Muscle of back (tissue), 13 donors: ENCODE results near the gene TMEM231. TPM values are rescaled to one million over a fixed set of nuclear protein-coding genes. Genes with fewer than 3 reads are reported as not detected.
A peak's percentile ranks its signal among the peaks of the same experiment; 100 is the strongest.

Experiments
- DNase-seq, 3 donors: peaks; one replicate each; pipeline versions ENCODE4 v3.0.0 to v3.0.0-alpha.2; 2013
- long read RNA-seq, 9 donors: transcript quantifications; one replicate each; lab custom pipeline, GENCODE V29; 2026
- polyA plus RNA-seq, 10 donors: library from polyadenylated mRNA; unstranded; fragments of 120-200 nt; gene quantifications; one replicate each; pipeline ENCODE4 v1.2.1, GENCODE V29; 2013; ENCODE audit not compliant: insufficient read length in 10 of 10

TMEM231 gene, protein sequence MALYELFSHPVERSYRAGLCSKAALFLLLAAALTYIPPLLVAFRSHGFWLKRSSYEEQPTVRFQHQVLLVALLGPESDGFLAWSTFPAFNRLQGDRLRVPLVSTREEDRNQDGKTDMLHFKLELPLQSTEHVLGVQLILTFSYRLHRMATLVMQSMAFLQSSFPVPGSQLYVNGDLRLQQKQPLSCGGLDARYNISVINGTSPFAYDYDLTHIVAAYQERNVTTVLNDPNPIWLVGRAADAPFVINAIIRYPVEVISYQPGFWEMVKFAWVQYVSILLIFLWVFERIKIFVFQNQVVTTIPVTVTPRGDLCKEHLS
- 1 to 10 TPM; 5.3 to 9.6 (median 8.3) TPM for polyA plus RNA-seq
- long read RNA-seq, donor 1, full-length matches to known transcripts: 3 of 3 reads
- long read RNA-seq, donor 1, partial matches to known transcripts: 0 of 3 reads
- long read RNA-seq, donor 1, other reads (novel, unspliced or antisense): 0 of 3 reads
- long read RNA-seq, donor 2: 0 reads
- long read RNA-seq, donor 3: 0 reads
- long read RNA-seq, donor 4, full-length matches to known transcripts: 2 of 2 reads
- long read RNA-seq, donor 4, partial matches to known transcripts: 0 of 2 reads
- long read RNA-seq, donor 4, other reads (novel, unspliced or antisense): 0 of 2 reads
- long read RNA-seq, donor 5, full-length matches to known transcripts: 1 of 1 reads
- long read RNA-seq, donor 5, partial matches to known transcripts: 0 of 1 reads
- long read RNA-seq, donor 5, other reads (novel, unspliced or antisense): 0 of 1 reads
- long read RNA-seq, donor 6, full-length matches to known transcripts: 6 of 6 reads
- long read RNA-seq, donor 6, partial matches to known transcripts: 0 of 6 reads
- long read RNA-seq, donor 6, other reads (novel, unspliced or antisense): 0 of 6 reads
- long read RNA-seq, donor 7, full-length matches to known transcripts: 2 of 2 reads
- long read RNA-seq, donor 7, partial matches to known transcripts: 0 of 2 reads
- long read RNA-seq, donor 7, other reads (novel, unspliced or antisense): 0 of 2 reads
- long read RNA-seq, donor 8, full-length matches to known transcripts: 1 of 1 reads
- long read RNA-seq, donor 8, partial matches to known transcripts: 0 of 1 reads
- long read RNA-seq, donor 8, other reads (novel, unspliced or antisense): 0 of 1 reads
- long read RNA-seq, donor 9: 0 reads

DNA sequence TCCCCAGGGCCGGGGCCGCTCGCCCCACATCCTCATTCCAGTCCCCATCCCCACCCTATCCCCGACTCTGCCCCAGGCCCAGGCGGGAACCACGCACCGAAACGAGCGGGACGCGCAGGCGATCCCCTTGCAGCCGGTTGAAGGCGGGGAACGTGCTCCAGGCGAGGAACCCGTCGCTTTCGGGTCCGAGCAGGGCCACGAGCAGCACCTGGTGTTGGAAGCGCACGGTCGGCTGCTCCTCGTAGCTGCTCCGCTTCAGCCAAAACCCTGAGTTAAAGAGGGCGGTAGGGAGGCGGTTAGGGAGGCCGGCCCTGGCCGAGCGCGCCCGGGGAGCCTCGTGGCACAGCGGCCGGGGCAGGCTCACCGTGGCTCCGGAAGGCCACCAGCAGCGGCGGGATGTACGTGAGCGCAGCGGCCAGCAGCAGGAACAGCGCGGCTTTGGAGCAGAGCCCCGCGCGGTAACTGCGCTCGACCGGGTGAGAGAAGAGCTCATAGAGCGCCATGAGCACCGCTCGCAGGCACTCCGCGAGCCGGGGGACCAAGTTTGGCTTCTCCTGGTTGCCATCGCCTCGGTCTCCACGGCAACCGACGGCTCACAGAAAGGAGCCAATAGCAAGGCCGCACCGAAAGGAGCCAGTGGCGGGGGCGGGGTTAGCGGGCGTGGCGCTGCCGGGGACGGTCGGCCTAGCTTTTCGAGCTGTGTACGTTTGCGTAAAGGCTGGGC, at the start of gene TMEM231:
TMEM231 (minus strand) TSS at position 546 of the 724 bp plus-strand sequence; CDS start at position 503, 43 bp downstream.
- peak; percentile 95 to 98 (median 95) for DNase-seq

DNA sequence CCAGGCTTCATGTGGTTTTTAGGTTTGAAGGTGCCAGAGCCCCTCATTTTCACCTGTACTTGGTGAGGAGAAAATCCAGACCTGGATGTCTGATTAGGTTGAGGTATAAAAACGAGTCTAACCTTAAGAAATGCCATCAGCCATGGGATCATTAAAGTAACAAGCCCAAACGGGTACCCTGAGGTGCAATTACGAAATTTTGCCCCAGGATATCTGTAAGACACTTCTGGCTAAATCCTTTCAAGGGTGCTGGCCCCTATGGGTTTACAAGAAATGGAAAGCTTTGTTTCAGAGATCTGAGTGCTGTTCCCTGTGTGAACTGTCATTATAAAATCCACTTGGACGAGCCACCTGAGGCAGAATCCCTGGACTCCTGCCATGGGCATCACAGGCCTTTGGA, 47.2 kb upstream of the TMEM231 start:
- no peak for DNase-seq

DNA sequence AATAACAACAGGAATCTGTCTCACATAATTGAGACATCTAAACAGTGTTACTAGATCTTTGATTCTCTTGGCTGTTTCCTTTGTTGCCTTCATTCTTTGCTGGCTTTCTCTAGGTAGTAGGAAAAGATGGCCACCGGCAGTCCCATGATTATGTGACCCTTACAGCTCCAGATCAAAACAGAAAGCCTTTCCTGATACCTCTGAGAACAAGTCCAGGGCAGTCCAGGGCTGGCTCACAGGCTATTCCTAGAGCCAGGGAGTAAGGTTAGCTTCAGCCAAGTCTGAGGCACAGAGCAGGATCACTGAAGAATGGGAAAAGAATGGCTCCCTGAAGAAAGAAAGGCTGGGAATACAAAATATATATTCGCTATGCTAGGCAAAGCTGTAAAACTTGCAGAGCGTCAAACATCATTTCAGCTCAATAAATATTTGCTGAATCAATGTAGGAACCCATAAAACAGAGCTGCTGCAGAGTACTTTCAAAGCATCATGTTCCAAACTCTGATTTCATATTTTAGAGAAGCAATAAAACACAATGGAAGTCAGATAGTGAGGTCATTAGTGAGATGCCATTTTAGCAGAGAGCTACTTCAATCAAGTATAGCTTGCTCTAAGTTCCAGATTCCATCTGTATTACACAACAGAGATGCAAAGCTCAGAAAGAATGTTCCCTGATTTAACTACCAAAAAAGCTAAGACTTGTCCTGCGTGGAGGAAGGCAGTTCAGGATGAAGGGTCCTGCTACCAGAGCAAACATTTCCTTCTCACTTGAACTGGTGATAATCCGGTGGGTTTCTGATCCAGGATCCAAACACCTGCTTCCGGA, 43.6 kb upstream of the TMEM231 start:
- no peak for DNase-seq

DNA sequence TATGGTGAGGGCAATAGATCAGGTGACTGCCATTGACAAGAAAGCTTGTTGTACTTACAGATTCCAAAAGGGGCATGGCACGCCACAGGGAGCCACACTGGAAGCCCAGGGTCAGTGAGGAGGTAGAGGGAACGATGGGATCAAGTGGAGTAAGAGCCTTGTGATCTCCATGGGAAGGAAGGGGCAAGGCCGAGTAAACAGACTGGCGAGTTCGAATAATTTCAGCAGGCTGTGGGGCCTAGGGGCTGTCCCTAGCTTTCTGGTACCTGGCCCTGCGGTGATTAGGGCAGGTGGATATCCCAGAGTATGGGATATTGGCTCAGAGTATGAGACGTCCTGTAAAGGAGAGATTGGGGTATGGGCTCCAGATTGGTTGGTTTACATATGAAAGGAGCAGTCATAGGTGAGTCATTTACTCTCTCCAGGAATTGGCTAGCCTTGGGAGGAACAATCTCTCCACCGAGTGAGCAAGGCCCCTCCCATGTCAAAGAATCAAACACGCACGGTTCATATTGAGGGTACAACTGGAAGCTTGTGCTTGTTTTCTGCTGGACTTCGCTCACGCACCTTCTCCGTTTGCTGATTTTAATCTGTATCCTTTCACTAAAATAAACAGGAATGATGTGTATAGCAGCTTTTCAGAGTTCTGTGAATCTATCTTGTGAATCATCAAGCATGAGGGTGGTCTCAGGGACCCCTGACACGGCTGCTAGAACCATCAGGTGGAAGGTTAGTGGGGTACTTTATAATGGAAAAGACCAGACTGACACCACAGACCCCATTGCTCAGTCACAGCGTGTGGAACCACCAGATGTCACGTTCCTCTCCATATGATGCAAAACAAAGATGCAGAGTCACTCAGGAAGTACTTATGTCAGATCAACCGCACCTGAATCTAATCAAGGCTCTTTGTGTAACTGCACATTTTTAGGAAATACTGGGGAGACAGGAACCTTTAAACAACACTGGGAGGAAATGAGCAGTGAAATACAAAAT, 38.1 kb upstream of the TMEM231 start:
- DNase-seq: peak in 2 of 3 donors; percentile 27 to 46

DNA sequence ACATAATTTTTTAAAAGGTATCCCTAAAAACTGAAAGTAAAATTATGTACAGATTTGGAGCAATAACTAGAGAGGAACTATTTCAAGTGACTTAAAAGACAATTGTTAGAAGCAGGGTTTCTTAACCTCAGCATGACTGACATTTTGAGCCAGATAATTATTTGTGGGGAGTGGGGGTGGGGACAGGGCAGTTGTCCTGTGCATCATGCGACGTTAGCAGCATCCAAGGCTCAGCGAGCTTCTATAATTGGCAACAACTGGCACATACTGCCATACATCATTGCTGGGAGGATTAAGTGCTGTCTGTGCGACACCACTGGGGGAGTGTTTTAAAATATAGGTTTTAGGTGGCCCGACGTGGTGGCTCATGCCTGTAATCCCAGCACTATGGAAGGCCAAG, 37.3 kb upstream of the TMEM231 start:
- peak in 1 of 3 donors; percentile 18 for DNase-seq

DNA sequence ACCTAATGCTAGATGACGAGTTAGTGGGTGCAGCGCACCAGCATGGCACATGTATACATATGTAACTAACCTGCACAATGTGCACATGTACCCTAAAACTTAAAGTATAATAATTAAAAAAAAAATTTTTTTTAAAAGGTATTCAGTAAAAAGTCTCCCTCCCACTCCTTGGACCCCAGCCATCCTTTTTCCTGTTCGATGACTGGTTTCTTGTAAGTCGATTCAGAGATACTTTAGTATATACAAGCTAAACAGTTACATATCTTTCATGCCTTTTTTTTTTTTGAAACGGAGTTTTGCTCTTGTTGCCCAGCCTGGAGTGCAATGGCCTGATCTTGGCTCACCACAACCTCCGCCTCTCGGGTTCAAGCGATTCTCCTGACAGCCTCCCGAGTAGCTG, 35.9 kb upstream of the TMEM231 start:
- DNase-seq: peak; percentile 24 to 69 (median 60)

DNA sequence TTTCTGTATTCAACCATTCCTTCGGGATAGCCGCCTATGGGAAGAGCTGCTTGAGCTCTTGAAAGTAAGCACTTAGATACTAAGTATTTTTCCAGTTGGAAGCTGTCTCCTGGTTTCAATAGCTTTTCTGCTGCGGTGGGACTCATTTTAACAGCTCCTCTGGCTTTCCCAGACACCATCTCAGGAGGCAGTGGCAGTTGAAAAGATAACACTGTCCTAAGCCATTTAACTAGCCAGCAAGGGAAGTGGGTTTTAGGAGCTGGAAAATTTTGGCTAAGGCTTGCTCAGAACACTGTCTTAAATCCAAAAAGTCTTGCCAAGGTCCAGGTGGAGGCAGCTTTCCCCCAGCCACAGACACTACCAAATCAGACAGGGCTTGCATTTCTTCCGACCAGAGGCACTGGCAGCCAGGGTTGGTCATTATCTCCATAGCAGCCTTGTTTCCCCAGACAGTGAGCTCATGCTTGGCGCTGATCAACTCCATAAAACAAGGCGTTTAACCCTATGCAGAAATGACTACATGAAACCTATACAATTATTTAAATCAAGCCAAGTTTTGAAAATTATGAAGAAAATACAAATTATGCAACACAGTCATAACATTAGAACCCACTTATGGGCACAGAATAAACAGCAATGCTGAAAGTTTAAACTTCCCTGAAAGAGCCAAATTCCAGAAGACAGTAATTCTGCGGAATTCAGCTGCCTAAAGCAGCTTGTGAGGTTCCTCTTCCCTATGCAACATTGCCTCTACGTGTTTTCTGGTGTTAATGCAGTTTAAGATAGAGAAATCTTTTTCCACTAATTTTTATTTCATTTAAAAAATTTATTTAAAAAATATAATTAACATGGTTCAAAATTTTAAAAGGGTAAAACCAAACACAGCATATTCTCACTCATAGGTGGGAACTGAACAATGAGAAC, 35.1 kb upstream of the TMEM231 start:
- peak; percentile 84 to 97 (median 92) for DNase-seq

DNA sequence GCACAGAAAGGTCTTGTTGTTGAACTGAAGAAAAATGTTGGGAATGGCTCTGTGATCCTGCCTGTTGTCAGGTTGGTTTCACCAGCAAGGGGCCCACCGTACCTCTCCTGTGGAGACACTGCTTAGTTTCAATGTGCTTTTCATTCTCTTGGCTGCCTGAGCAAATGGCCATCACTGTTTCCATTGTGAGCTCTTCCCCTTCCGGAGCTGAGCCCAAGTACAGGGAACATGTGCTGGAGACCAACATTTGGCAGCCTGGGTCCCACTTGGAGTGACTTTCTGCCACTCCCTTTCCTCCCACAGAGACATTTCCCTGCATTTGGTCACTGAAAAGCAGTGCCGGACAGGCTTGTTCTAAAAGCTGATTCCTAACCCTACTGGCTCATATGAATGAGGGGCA, 33.3 kb upstream of the TMEM231 start:
- peak in 2 of 3 donors; percentile 81 to 85 for DNase-seq

DNA sequence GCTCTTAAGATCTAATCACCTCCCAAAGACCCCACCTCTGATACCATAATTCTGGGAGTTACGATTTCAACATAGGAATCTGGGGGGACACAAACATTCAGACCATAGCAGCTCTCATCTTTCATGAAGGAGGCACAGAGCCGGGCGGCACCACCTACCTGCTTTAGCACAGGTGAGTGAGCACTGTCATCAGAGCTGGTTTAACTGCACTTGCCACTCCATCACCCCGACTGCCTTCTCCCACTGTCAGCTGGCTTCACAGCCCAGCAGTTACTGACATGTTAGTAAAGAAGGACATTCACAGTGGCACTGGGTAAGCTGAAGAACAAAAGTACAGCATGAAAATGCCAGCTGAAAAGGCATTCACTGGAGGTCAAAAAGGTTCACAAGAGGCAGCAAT, 32.7 kb upstream of the TMEM231 start:
- DNase-seq: no peak

DNA sequence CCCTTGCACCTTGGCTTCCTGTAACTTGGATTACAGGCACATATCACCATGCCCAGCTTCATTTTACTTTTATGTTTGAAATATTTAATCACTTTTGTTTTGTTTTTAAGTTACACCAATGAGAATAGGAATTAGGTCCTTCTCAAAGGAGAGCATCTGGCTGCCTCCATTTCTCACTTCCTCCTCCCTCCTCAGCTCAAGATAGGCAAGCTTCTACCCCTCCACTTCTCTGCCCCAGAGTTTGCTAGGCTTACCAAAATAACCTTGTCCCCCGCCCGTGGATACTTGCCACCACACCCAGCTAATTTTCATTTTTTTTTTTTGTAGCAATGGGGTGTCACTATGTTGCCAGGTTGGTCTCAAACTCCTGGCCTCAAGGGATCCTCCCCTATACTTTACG, 28.1 kb upstream of the TMEM231 start:
- no peak for DNase-seq

DNA sequence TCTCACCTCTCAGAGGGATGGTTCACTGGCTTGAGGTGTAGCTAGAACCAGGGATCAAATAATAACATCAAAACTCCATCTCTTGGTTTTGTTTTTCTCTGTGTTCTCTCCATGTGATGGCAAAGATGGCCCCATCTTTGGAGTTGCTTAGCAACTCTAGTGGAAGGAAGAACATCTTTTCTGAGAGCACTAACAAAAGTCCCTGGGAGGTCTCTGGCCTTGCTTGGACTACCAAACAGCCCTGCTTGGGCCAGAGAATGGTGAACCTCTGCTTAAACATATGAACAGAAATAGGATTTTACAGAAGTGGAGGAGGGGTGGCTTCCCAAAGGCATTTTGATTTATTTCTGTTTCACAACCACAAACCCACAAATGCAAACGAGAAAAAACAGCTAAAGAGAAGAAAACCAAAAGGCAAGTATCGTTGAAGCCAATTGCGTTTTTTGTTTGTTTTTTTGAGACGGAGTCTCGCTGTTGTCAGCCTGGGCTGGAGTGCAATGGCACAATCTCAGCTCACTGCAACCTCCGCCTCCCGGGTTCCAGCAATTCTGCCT, 23.3 kb upstream of the TMEM231 start:
- no peak for DNase-seq

DNA sequence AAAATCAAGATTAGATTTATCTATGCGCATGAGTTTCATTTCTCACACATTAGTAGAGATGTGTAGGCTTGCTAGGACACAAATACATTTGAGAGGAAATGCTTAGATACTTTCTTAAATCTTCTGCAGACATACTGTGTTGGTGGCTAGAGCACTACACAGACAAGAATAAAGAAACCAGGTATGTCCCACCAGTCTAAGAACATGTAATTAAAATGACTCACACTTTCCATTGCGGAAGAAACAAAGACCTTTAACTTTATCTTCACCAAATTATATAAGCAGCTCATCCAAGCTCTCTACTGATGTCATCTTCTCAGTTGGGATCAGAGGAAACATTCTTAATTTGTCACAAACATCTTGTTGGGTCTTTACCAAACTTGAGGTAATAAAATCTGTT, 22.7 kb upstream of the TMEM231 start:
- DNase-seq: no peak

DNA sequence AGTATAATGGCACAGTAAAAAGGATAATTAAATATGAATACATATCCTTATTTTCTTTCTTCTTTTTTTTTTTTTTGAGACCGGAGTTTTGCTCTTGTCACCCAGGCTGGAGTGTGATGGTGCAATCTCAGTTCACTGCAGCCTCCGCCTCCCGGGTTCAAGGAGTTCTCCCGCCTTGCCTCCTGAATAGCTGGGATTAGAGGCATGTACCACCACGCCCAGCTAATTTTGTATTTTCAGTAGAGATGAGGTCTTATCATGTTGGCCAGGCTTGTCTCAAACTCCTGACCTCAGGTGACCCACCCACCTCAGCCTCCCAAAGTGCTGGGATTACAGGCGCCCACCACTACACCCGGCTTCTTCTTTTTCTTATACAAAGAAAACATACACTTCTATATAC, 22.2 kb upstream of the TMEM231 start:
- no peak for DNase-seq

DNA sequence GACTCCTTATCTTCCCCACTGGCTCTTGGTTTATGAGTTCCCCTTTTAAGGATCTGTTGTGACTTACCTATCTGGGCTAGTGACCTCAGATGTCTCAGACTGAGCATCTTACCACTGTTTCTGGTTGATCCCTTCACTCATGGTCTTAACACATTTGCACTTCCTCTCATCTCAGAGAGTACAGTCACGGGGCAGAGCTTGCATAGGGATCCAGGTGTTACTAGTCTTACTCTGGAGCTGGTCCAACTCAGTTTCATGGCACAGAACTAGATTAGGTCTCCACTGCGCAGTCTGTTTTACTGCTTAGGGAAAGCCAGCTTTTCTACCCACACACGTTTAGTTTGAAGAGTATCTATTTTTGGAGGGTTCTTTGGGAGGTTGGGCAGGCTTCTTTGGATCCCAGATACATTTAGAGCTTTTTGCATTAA, 20.3 kb upstream of the TMEM231 start:
- peak in 1 of 3 donors; percentile 34 for DNase-seq

DNA sequence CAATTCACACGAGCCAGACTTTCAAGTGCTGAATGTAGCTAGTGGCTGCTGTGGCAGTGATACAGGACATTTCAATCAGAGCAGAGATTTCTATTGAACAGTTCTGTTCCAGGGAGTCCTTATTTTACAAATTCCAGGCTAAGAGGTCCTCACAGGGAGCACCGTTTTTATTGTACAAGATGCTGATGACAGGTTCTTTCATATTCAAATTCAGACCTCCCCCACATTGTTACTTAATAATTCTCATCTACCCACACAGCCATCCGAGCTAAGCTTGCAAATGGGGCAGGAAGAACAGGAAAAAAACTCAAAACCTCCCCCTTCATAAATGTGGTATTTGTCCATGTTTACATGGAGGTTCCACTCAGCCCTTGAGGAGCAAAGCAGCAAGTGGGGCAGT, 19.9 kb upstream of the TMEM231 start:
- no peak for DNase-seq

DNA sequence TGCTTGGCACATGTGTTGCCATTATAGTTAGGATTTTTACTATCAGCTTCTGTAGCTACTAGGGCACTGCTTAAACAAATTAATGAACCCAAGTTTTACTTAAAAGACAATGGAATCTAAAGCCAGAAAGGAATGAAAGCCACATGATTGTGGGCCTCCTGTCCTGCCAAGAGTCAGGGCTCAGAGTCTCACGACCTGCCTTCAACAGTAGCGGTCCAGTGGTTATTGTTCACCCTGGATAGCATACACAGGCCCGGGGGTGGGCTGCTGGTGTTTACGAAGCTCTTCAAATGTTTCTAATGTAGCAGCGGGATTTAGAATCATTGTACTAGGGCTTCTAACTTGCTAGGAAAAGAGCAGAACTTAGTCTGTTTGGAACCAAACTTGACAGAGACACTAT, 17.9 kb upstream of the TMEM231 start:
- no peak for DNase-seq

DNA sequence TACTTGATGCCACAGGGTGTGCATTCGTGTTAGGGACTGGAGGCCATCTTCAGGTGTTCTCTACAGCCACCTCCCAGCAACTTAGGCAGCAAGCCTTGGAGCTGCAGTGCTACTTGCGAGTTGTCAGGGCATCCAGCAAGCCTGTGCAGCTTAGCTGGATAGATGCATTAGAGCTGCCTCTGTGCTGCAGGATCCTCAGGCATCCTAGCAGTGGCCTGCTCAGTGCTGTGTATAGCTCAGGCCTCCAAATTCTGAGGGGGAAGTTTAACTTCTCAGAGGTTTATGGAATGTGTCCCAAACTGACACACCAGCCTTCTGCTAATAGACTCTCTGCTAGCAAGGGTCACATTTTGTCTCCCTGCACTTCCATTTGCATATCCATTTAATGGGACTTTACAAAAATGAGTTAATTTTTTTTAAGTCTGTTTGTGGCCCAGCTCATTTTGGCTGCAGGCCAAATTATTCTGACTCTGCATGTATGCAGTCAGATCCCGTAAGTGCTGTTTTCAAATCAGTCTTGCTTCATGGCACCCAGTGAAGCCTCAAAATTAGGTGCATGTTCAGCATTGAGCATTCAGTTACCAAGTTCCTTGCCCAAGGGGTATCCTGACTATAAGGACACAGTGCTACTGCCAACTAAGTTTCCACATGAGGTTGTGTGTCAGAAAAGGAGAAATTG, 17.0 kb upstream of the TMEM231 start:
- no peak for DNase-seq
